Uterus (tissue), 4 donors: Measurements from ENCODE around the gene PCDHB14. TPM values are rescaled to one million over a fixed set of nuclear protein-coding genes. Genes with fewer than 3 reads are reported as not detected.
"Not testable (repeated sequence)": the region's sequence is repeated elsewhere in the genome, so short reads cannot be mapped to it uniquely, and the experiment has no call there.

Source experiments
- DNase-seq, 2 donors: peaks; one replicate each; pipeline ENCODE4 v3.0.0-alpha.2; 2019 to 2020
- H3K27ac ChIP-seq, 2 donors: fragments of 200-600 bp; sonication (generic); 1 replicate in 1 of 2; 2 replicates in 1 of 2; pipeline ENCODE4 v1.5.1; 2016 to 2018
- H3K27me3 ChIP-seq, 2 donors: fragments of 200-600 bp; sonication (generic); one replicate each; pipeline ENCODE4 v1.5.1; 2018 to 2019; ENCODE audit warnings: control low read depth in 1 of 2
- H3K36me3 ChIP-seq, 2 donors: fragments of 200-600 bp; sonication (generic); one replicate each; pipeline ENCODE4 v1.5.1; 2019; ENCODE audit warnings: control low read depth in 1 of 2
- H3K4me1 ChIP-seq, 2 donors: fragments of 200-600 bp; sonication (generic); one replicate each; pipeline ENCODE4 v1.5.1; 2018 to 2019; ENCODE audit warnings: control low read depth in 1 of 2
- H3K4me3 ChIP-seq, 2 donors: fragments of 200-600 bp; sonication (generic); 1 replicate in 1 of 2; 2 replicates in 1 of 2; pipeline ENCODE4 v1.5.1; 2018 to 2019; ENCODE audit warnings: mild to moderate bottlenecking in 1 of 2
- H3K9me3 ChIP-seq, 2 donors: fragments of 200-600 bp; sonication (generic); one replicate each; pipeline ENCODE4 v1.5.1; 2019; ENCODE audit warnings: control low read depth in 1 of 2
- CTCF ChIP-seq, 4 experiments: fragments of 200-600 bp in 2 of 4; fragments of 450-650 bp in 2 of 4; sonication (generic) in 2 of 4; IDR thresholded peaks; one replicate each; pipeline ENCODE4 v1.5.1; 2016 to 2019; ENCODE audit warnings: antibody characterized with exemption in 4 of 4, mild to moderate bottlenecking in 2 of 4, moderate library complexity in 1 of 4
- POLR2A ChIP-seq, 2 donors: fragments of 450-650 bp; IDR thresholded peaks; one replicate each; pipeline ENCODE4 v1.6.1; 2016; ENCODE audit warnings: antibody characterized with exemption in 2 of 2, mild to moderate bottlenecking in 1 of 2, moderate library complexity in 1 of 2
- intact Hi-C: fragments of 100-400 bp; cut with DNase I; formaldehyde crosslinking; loops from one replicate; pipeline ENCODE4 v1.15.1; 2023; ENCODE audit warnings: low total_unique reads
- total RNA-seq, 4 donors: library from RNA; depleted of rRNA in 3 of 4; stranded (reverse); fragments of >200 nt in 3 of 4; gene quantifications; one replicate each; pipeline versions ENCODE4 v1.1.0 to v1.2.4, GENCODE V29; 2014 to 2023
- donor health status: DM: yes; HTN: yes; CAD: no.

PCDHB14 gene
- total RNA-seq: 10 to 100 TPM in 2 of 4 donors, 1 to 10 TPM in 2; 3.6 to 14.7 (median 9.3) TPM

DNA sequence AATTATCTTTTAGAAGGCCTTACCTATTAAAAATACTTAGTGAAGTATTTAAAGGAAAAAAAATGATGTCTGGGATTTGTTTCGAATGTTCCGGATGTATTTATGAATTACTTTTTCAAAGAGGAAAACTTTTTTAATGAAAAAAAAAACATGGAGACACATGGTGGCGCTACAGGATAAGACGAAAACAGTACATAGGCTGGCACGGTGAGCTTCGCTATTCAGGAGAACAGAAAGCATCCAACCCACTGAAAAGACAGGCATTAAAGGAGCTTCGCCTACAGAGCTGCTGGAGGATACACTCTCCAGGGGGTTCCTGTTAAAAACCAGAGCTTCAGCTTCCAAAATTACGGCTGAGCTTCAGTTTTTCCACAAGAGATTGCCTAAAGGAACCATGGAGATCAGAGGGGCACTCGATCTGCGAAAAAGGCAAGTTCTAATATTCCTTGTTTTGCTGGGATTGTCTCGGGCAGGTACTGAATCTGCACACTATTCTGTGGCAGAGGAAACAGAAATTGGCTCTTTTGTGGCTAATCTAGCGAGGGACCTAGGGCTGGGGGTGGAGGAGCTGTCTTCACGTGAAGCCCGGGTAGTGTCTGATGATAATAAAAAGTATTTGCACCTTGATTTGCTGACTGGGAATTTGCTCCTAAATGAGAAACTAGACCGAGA lies at the start of gene PCDHB14:
Gene PCDHB14 (plus strand): TSS at position 232 of the 672 bp plus-strand sequence. CDS start 163 bp downstream, at position 395.
- intact Hi-C loops: no loop called here
- no peak for DNase-seq
- H3K27me3 ChIP-seq: no peaks in the 10 kb centered on the region
- TF ChIP-seq CTCF (IDR thresholded peaks at IDR 0.05) (no peak), POLR2A (IDR thresholded peaks at IDR 0.05) (no peak)
- no peak within 1 kb of the TSS for H3K27ac ChIP-seq
- peak within 1 kb of the TSS; percentile 0 to 15 for H3K4me3 ChIP-seq
- no peaks in the 10 kb centered on the region for H3K36me3 ChIP-seq
- H3K4me1 ChIP-seq: no peaks in the 10 kb centered on the region
- peaks cover 0 to 73% of the 10 kb centered on the region in 2 donors for H3K9me3 ChIP-seq

- intact Hi-C loops: not testable (repeated sequence)
Observed at GRCh38 chr5:141174291-141175104, 48.6 kb upstream of the PCDHB14 start.

GRCh38 chr5:141175933-141176332 lies 47.2 kb upstream of the PCDHB14 start:
- H3K4me3 ChIP-seq: no peak overlapping the region
- H3K36me3 ChIP-seq: no peaks in the 10 kb centered on the region
- intact Hi-C loops: no loop called here
- H3K27ac ChIP-seq: no peak overlapping the region
- H3K27me3 ChIP-seq: peaks cover 0 to 5% of the 10 kb centered on the region in 2 donors
- TF ChIP-seq CTCF (IDR thresholded peaks at IDR 0.05): no peak
- H3K4me1 ChIP-seq: no peaks in the 10 kb centered on the region
- H3K9me3 ChIP-seq: peaks cover 3 to 38% of the 10 kb centered on the region in 2 donors
- no peak for DNase-seq

More at GRCh38 chr5:141174291-141175104, 48.6 kb upstream of the PCDHB14 start:
- peaks cover 3 to 38% of the 10 kb centered on the region in 2 donors for H3K9me3 ChIP-seq
- H3K36me3 ChIP-seq, H3K4me3 ChIP-seq, DNase-seq, H3K27ac ChIP-seq, H3K4me1 ChIP-seq, H3K27me3 ChIP-seq: not testable (repeated sequence)

DNA sequence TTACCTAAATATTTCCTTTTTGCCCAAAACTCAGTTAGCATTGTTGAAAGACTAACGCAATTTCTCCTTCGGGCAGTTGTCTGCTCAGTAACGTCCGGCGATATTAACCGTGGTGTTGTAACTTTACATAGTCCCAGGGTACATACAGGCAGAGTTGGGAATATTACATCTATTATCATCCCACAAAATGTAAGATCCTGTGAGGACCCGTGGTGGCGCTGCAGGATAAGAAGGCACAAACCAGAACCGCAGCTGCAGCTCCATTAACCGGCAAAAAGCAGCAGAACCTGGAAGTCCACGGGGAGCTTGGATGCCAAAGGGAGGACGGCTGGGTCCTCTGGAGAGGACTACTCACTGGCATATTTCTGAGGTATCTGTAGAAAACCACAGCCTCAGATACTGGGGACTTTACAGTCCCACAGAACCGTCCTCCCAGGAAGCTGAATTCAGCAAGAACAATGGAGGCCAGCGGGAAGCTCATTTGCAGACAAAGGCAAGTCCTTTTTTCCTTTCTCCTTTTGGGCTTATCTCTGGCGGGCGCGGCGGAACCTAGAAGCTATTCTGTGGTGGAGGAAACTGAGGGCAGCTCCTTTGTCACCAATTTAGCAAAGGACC lies 45.5 kb upstream of the PCDHB14 start, which contains the start of gene PCDHB8:
Gene PCDHB8 (plus strand): TSS at position 214 of the 615 bp plus-strand sequence. CDS start 245 bp downstream, at position 459.
- intact Hi-C loops, H3K4me1 ChIP-seq, H3K36me3 ChIP-seq, H3K27me3 ChIP-seq, H3K27ac ChIP-seq, H3K4me3 ChIP-seq, DNase-seq: not testable (repeated sequence)
- H3K9me3 ChIP-seq: peaks cover 3 to 42% of the 10 kb centered on the region in 2 donors

- H3K36me3 ChIP-seq, H3K27me3 ChIP-seq, intact Hi-C loops, H3K27ac ChIP-seq, DNase-seq, H3K4me1 ChIP-seq, H3K4me3 ChIP-seq: not testable (repeated sequence)
- H3K9me3 ChIP-seq: peaks cover 3 to 54% of the 10 kb centered on the region in 2 donors
Observed at GRCh38 chr5:141179371-141179770, 43.8 kb upstream of the PCDHB14 start.

GRCh38 chr5:141179876-141180275 lies 43.3 kb upstream of the PCDHB14 start:
- H3K9me3 ChIP-seq: peaks cover 3 to 56% of the 10 kb centered on the region in 2 donors
- DNase-seq, H3K4me1 ChIP-seq, H3K4me3 ChIP-seq, H3K36me3 ChIP-seq, H3K27ac ChIP-seq, intact Hi-C loops, H3K27me3 ChIP-seq: not testable (repeated sequence)

DNA sequence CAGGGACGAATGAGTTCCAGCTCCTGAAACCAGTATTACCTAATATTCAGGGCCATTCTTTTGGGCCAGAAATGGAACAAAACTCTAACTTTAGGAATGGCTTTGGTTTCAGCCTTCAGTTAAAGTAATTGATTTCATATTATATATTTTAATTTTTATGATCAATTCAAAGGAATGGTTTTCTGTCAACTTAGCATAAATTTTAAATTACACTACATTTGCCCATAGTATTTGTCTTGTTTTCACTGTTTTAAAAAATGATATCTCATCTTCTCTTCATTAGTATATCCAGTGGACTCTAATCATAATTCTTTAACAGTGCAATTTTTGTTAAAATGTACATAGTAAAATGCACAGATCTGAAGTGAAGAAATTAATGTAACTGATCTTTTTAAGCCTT lies 42.8 kb upstream of the PCDHB14 start:
- Histone ChIP-seq H3K9me3 (peaks cover 2 to 56% of the 10 kb centered on the region in 2 donors), H3K4me3 (no peak overlapping the region), H3K36me3 (no peaks in the 10 kb centered on the region), H3K4me1 (no peaks in the 10 kb centered on the region), H3K27me3 (peaks cover 0 to 5% of the 10 kb centered on the region in 2 donors), H3K27ac (no peak overlapping the region)
- intact Hi-C loops: no loop called here
- no peak for DNase-seq
- TF ChIP-seq POLR2A (IDR thresholded peaks at IDR 0.05): no peak
- TF ChIP-seq CTCF (IDR thresholded peaks at IDR 0.05): no peak
